ENCODE measurements around the gene FKBP1B.
"Not testable (repeated sequence)": the region's sequence is repeated elsewhere in the genome, so short reads cannot be mapped to it uniquely, and the experiment has no call there.

Gene FKBP1B

GRCh38 chr2:24022324-24022974 is 27.1 kb upstream of the FKBP1B start:
- DNase-seq (ENCODE audit: extremely low read depth in 1 of 2, low read depth in 1 of 2), result no peak

- DNase-seq (ENCODE audit: extremely low read depth in 1 of 2, low read depth in 1 of 2), result no peak
Observed at GRCh38 chr2:24022975-24023575, 26.5 kb upstream of the FKBP1B start.

GRCh38 chr2:24024018-24024417 is 25.5 kb upstream of the FKBP1B start:
- no peak for DNase-seq (ENCODE audit: extremely low read depth in 1 of 2, low read depth in 1 of 2)

- DNase-seq (ENCODE audit: extremely low read depth in 1 of 2, low read depth in 1 of 2), result no peak
Observed at GRCh38 chr2:24024996-24025663, 24.4 kb upstream of the FKBP1B start.

GRCh38 chr2:24026233-24026632 is 23.3 kb upstream of the FKBP1B start:
- DNase-seq (ENCODE audit: extremely low read depth in 1 of 2, low read depth in 1 of 2), result no peak

GRCh38 chr2:24038786-24039499 is 10.6 kb upstream of the FKBP1B start:
- DNase-seq (ENCODE audit: extremely low read depth in 1 of 2, low read depth in 1 of 2), result no peak

GRCh38 chr2:24040511-24040910 is 9.0 kb upstream of the FKBP1B start:
- DNase-seq (ENCODE audit: extremely low read depth in 1 of 2, low read depth in 1 of 2), result no peak

- DNase-seq (ENCODE audit: extremely low read depth in 1 of 2, low read depth in 1 of 2), result not testable (repeated sequence)
Observed at GRCh38 chr2:24043133-24043532, 6.4 kb upstream of the FKBP1B start.

GRCh38 chr2:24045511-24046508 is 3.7 kb upstream of the FKBP1B start:
- no peak for DNase-seq (ENCODE audit: extremely low read depth in 1 of 2, low read depth in 1 of 2)

- no peak for DNase-seq (ENCODE audit: extremely low read depth in 1 of 2, low read depth in 1 of 2)
Observed at GRCh38 chr2:24046599-24046929, 3.0 kb upstream of the FKBP1B start.

GRCh38 chr2:24046930-24047702 is 2.4 kb upstream of the FKBP1B start, which contains the start of gene WDCP:
TSS of gene WDCP (minus strand) at chr2:24047391. CDS start at chr2:24039494, 7,897 bp downstream.
- peak; percentile 81 to 83 for DNase-seq (ENCODE audit: extremely low read depth in 1 of 2, low read depth in 1 of 2)

GRCh38 chr2:24047703-24048033 is 1.9 kb upstream of the FKBP1B start:
- no peak for DNase-seq (ENCODE audit: extremely low read depth in 1 of 2, low read depth in 1 of 2)

- DNase-seq (ENCODE audit: extremely low read depth in 1 of 2, low read depth in 1 of 2), result no peak
Observed at GRCh38 chr2:24048769-24049484, 614 bp upstream of the FKBP1B start.

- DNase-seq (ENCODE audit: extremely low read depth in 1 of 2, low read depth in 1 of 2), result no peak
Observed at GRCh38 chr2:24050041-24050979, 769 bp downstream of the FKBP1B start.

GRCh38 chr2:24051833-24052232 is 2.3 kb downstream of the FKBP1B start:
- no peak for DNase-seq (ENCODE audit: extremely low read depth in 1 of 2, low read depth in 1 of 2)

GRCh38 chr2:24052951-24053350 is 3.4 kb downstream of the FKBP1B start:
- no peak for DNase-seq (ENCODE audit: extremely low read depth in 1 of 2, low read depth in 1 of 2)

- DNase-seq (ENCODE audit: extremely low read depth in 1 of 2, low read depth in 1 of 2), result no peak
Observed at GRCh38 chr2:24054366-24055010, 4.9 kb downstream of the FKBP1B start.

GRCh38 chr2:24055750-24056149 is 6.2 kb downstream of the FKBP1B start:
- no peak for DNase-seq (ENCODE audit: extremely low read depth in 1 of 2, low read depth in 1 of 2)
